Omental fat pad (tissue), 4 donors: ENCODE measurements around the gene FBXO24. TPM values are rescaled to one million over a fixed set of nuclear protein-coding genes. Genes with fewer than 3 reads are reported as not detected.

Experiments
- ATAC-seq: fragments of 150-250 bp; one replicate; pipeline ENCODE4 v1.9.1; 2016; ENCODE audit warnings: mild to moderate bottlenecking, moderate library complexity; ENCODE audit not compliant: low FRiP score
- DNase-seq: peaks from one replicate; pipeline ENCODE4 v3.0.0-alpha.2; 2019; ENCODE audit warnings: low spot score
- CTCF ChIP-seq, 3 donors: fragments of 450-650 bp; IDR thresholded peaks; one replicate each; pipeline ENCODE4 v1.5.1; 2016 to 2017; ENCODE audit warnings: antibody characterized with exemption in 3 of 3, mild to moderate bottlenecking in 3 of 3, moderate library complexity in 2 of 3
- small RNA-seq: library from RNA; depleted of rRNA; stranded (forward); fragments of <200 nt; gene quantifications from one replicate; pipeline ENCODE3, GENCODE V24; 2016
- total RNA-seq, 4 donors: library from RNA; depleted of rRNA; stranded (reverse); fragments of >200 nt; gene quantifications; one replicate each; pipeline ENCODE4 v1.1.0, GENCODE V29; 2016

FBXO24 gene
- total RNA-seq, 4 donors from 2014 or later: 0.36 TPM; not detected in 3

GRCh38 chr7:100640517-100641440 is 54.7 kb downstream of the FBXO24 start:
- no peak for ATAC-seq
- TF ChIP-seq CTCF (IDR thresholded peaks at IDR 0.05): no peak
- DNase-seq: no peak

- DNase-seq: no peak
- no peak for TF ChIP-seq CTCF (IDR thresholded peaks at IDR 0.05)
- no peak for ATAC-seq
These were observed 55.3 kb downstream of the FBXO24 start, which contains the start of gene TFR2 for GRCh38 chr7:100641463-100641859. TSS of gene TFR2 (minus strand) at chr7:100641552. CDS start at chr7:100641509, 43 bp downstream.

GRCh38 chr7:100641860-100642533 is 55.9 kb downstream of the FBXO24 start:
- TF ChIP-seq CTCF (IDR thresholded peaks at IDR 0.05): no peak
- ATAC-seq: no peak
- no peak for DNase-seq

GRCh38 chr7:100642534-100642907 is 56.4 kb downstream of the FBXO24 start:
- DNase-seq: no peak
- TF ChIP-seq CTCF (IDR thresholded peaks at IDR 0.05): no peak
- no peak for ATAC-seq

GRCh38 chr7:100649826-100650565 is 63.9 kb downstream of the FBXO24 start:
- no peak for ATAC-seq
- no peak for TF ChIP-seq CTCF (IDR thresholded peaks at IDR 0.05)
- no peak for DNase-seq

Small RNAs within 50 kb of the gene (small RNA-seq; reads per million reads assigned to genes)
- not detected for gene SAP25

Other genes starting within 250 kb of the FBXO24 start
- gene PILRB, start 228.2 kb upstream of the FBXO24 start, total RNA-seq: 10 to 100 TPM; 25.0 to 83.5 (median 36.9) TPM
- gene PILRA, start 212.8 kb upstream of the FBXO24 start, total RNA-seq: 10 to 100 TPM in 2 of 4 donors, 1 to 10 TPM in 2; 8.6 to 36.9 (median 13.4) TPM
- 1 to 10 TPM; 2.8 to 5.8 (median 3.6) TPM for gene ZCWPW1, start 157.6 kb upstream of the FBXO24 start, total RNA-seq
- gene MEPCE, start 156.5 kb upstream of the FBXO24 start, total RNA-seq: 10 to 100 TPM; 23.6 to 49.5 (median 36.6) TPM
- 10 to 100 TPM in 3 of 4 donors, 1 to 10 TPM in 1; 6.1 to 22.2 (median 17.7) TPM for gene PPP1R35, start 149.8 kb upstream of the FBXO24 start, total RNA-seq
- gene SPACDR, start 122.1 kb upstream of the FBXO24 start, total RNA-seq: 1 to 10 TPM in 1 of 4 donors, under 1 TPM in 1, not detected in 2; 0.84 to 1.3 TPM
- gene TSC22D4, start 107.1 kb upstream of the FBXO24 start, total RNA-seq: 10 to 100 TPM; 15.6 to 36.4 (median 21.4) TPM
- gene NYAP1, start 102.4 kb upstream of the FBXO24 start, total RNA-seq: 1 to 10 TPM in 3 of 4 donors, under 1 TPM in 1; 0.63 to 3.6 (median 2.1) TPM
- 10 to 100 TPM; 10.6 to 45.0 (median 21.3) TPM for gene AGFG2, start 47.1 kb upstream of the FBXO24 start, total RNA-seq
- gene SAP25, start 12.4 kb upstream of the FBXO24 start, total RNA-seq: 1 to 10 TPM in 3 of 4 donors, not detected in 1; 1.1 to 4.7 (median 1.7) TPM
- 100 to 1,000 TPM in 1 of 4 donors, 10 to 100 TPM in 3; 51.8 to 108 (median 55.7) TPM for gene LRCH4, start 199 bp upstream of the FBXO24 start, total RNA-seq
- 10 to 100 TPM; 20.6 to 87.2 (median 40.5) TPM for gene PCOLCE, start 16.0 kb downstream of the FBXO24 start, total RNA-seq
- 1 to 10 TPM; 5.4 to 8.9 (median 7.2) TPM for gene MOSPD3, start 26.2 kb downstream of the FBXO24 start, total RNA-seq
- gene TFR2, start 55.2 kb downstream of the FBXO24 start, total RNA-seq: under 1 TPM in 1 of 4 donors, not detected in 3; 0.60 TPM
- gene ACTL6B, start 70.1 kb downstream of the FBXO24 start, total RNA-seq: not detected
- 100 to 1,000 TPM; 145 to 245 (median 203) TPM for gene GNB2, start 87.4 kb downstream of the FBXO24 start, total RNA-seq
- 10 to 100 TPM; 17.7 to 44.0 (median 19.4) TPM for gene GIGYF1, start 107.9 kb downstream of the FBXO24 start, total RNA-seq
- gene POP7, start 119.8 kb downstream of the FBXO24 start, total RNA-seq: 10 to 100 TPM; 17.5 to 39.9 (median 19.4) TPM
- gene EPO, start 134.1 kb downstream of the FBXO24 start, total RNA-seq: not detected
- not detected for gene ZAN, start 147.3 kb downstream of the FBXO24 start, total RNA-seq
- gene EPHB4, start 241.2 kb downstream of the FBXO24 start, total RNA-seq: 10 to 100 TPM; 24.3 to 73.5 (median 37.4) TPM